ENCODE data around the gene RHBDL3. TPM values are rescaled to one million over a fixed set of nuclear protein-coding genes. Genes with fewer than 3 reads are reported as not detected.
A peak's percentile ranks its signal among the peaks of the same experiment; 100 is the strongest.

The RHBDL3 gene
- total and polyA plus RNA-seq, 2 donors (not counting 3 experiments of a cell fraction or from before 2014, with no cell fraction given), result 0.11 to 0.20 TPM

- ChIA-PET POLR2A (interaction anchor here (0.5 kb wide), 1 partner anchor 68 kb away, joined by 6 read pairs; no protein-coding TSS in a partner anchor), CTCF (interaction anchor here (0.6 to 6.2 kb wide), 30 partner anchors 8 to 1498 kb away, joined by 3 to 94 read pairs (median 5); partner anchors contain the start of genes C17orf75 and PSMD11)
- intact Hi-C loops (cut with micrococcal nuclease), result loop anchor here (1.0 kb wide), 1 partner anchor 66 kb away; no protein-coding TSS in a partner anchor
- H3K36me3 ChIP-seq (ENCODE audit: control insufficient read depth in 2 of 2, extremely low read depth in 1 of 2, insufficient read depth in 2 of 2, low read length in 2 of 2), result no peaks in the 10 kb centered on the region
- DNase-seq (ENCODE audit: low read depth, low spot score) (peak; percentile 77), FAIRE-seq (peak; percentile 87)
- H3K9me1 ChIP-seq (replicated peaks; ENCODE audit: control insufficient read depth, extremely low read depth, insufficient read depth, low read length), result no peaks in the 10 kb centered on the region
- H3K4me2 ChIP-seq (ENCODE audit: insufficient read depth, low read length), result no peak overlapping the region
- no peak overlapping the region for H3K27ac ChIP-seq (ENCODE audit: insufficient read depth, low read depth, low read length)
- H2AFZ ChIP-seq (ENCODE audit: low read depth, low read length), result no peak overlapping the region
- dilution Hi-C loops (cut with MboI; ENCODE audit: extremely low pct_ligation_motif_present, low sequenced_read_pairs), result no loop called here
- no peaks in the 10 kb centered on the region for H4K20me1 ChIP-seq (replicated peaks; ENCODE audit: control insufficient read depth, extremely low read depth, insufficient read depth, low read length)
- no peak overlapping the region for H3K9ac ChIP-seq (replicated peaks; ENCODE audit: extremely low read depth, insufficient read depth, low read length)
- no peak overlapping the region for H3K4me3 ChIP-seq (replicated peaks in 1 of 3; ENCODE audit: insufficient read depth in 1 of 3, low read depth in 1 of 3, low read length in 3 of 3)
- BruUV-seq (replicated peaks), result no TSS peak
- TF ChIP-seq CTCF (IDR thresholded peaks at IDR 0.05; ENCODE audit: extremely low read depth in 1 of 2, insufficient read depth in 1 of 2, low read depth in 1 of 2, low read length in 2 of 2) (peak; percentile 94 to 98), JUN (IDR thresholded peaks at IDR 0.05; ENCODE audit: borderline replicate concordance, insufficient read depth, insufficient read length, low read depth) (no peak)
- H3K79me2 ChIP-seq (ENCODE audit: control insufficient read depth, insufficient read depth, low read length), result no peaks in the 10 kb centered on the region
- H3K9me3 ChIP-seq (replicated peaks; ENCODE audit: control insufficient read depth, insufficient read depth, low read length), result no peaks in the 10 kb centered on the region
- H3K4me1 ChIP-seq (ENCODE audit: control insufficient read depth, extremely low read depth, insufficient read depth, low read length), result no peaks in the 10 kb centered on the region
- H3K27me3 ChIP-seq (ENCODE audit: control insufficient read depth in 2 of 2, insufficient read depth in 2 of 2, low read length in 2 of 2), result peaks cover 0 to 10% of the 10 kb centered on the region in 2 experiments
Measured at GRCh38 chr17:32253117-32253611, 12.5 kb upstream of the RHBDL3 start.

GRCh38 chr17:32256012-32256700, 9.5 kb upstream of the RHBDL3 start:
- no peak overlapping the region for H3K27ac ChIP-seq (ENCODE audit: insufficient read depth, low read depth, low read length)
- H3K4me1 ChIP-seq (ENCODE audit: control insufficient read depth, extremely low read depth, insufficient read depth, low read length), result no peaks in the 10 kb centered on the region
- intact Hi-C loops (cut with micrococcal nuclease) (no loop called here), dilution Hi-C loops (cut with MboI; ENCODE audit: extremely low pct_ligation_motif_present, low sequenced_read_pairs) (no loop called here)
- H3K9ac ChIP-seq (replicated peaks; ENCODE audit: extremely low read depth, insufficient read depth, low read length), result no peak overlapping the region
- no peaks in the 10 kb centered on the region for H3K36me3 ChIP-seq (ENCODE audit: control insufficient read depth in 2 of 2, extremely low read depth in 1 of 2, insufficient read depth in 2 of 2, low read length in 2 of 2)
- no peak overlapping the region for H3K4me3 ChIP-seq (replicated peaks in 1 of 3; ENCODE audit: insufficient read depth in 1 of 3, low read depth in 1 of 3, low read length in 3 of 3)
- CTCF ChIA-PET, result interaction anchor here (1.0 to 6.2 kb wide), 3 partner anchors 55 to 65 kb away, joined by 3 to 94 read pairs (median 4); no protein-coding TSS in a partner anchor
- no peak for TF ChIP-seq JUN (IDR thresholded peaks at IDR 0.05; ENCODE audit: borderline replicate concordance, insufficient read depth, insufficient read length, low read depth)
- no peak for TF ChIP-seq MYC (IDR thresholded peaks at IDR 0.05; ENCODE audit: low read depth, low read length)
- TF ChIP-seq CTCF (IDR thresholded peaks at IDR 0.05; ENCODE audit: extremely low read depth in 1 of 2, insufficient read depth in 1 of 2, low read depth in 1 of 2, low read length in 2 of 2), result no peak
- no peak for TF ChIP-seq FOS (IDR thresholded peaks at IDR 0.05; ENCODE audit: borderline replicate concordance, insufficient read depth, low read length)
- TF ChIP-seq, protein P1, sequence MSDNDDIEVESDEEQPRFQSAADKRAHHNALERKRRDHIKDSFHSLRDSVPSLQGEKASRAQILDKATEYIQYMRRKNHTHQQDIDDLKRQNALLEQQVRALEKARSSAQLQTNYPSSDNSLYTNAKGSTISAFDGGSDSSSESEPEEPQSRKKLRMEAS (IDR thresholded peaks at IDR 0.05; ENCODE audit: insufficient read depth, insufficient read length), result no peak
- no peak for TF ChIP-seq POLR2A (IDR thresholded peaks at IDR 0.05; ENCODE audit: low read depth, low read length)
- TF ChIP-seq GATA2 (IDR thresholded peaks at IDR 0.05; ENCODE audit: insufficient read depth, insufficient read length, low read depth, low read length), result no peak
- no peak for TF ChIP-seq POLR2AphosphoS5 (IDR thresholded peaks at IDR 0.05; ENCODE audit: insufficient read depth, low read depth, low read length)
- no peak for TF ChIP-seq EZH2 (IDR thresholded peaks at IDR 0.05; ENCODE audit: borderline replicate concordance, low read depth, low read length, severe bottlenecking)
- no peaks in the 10 kb centered on the region for H3K9me1 ChIP-seq (replicated peaks; ENCODE audit: control insufficient read depth, extremely low read depth, insufficient read depth, low read length)
- POLR2A ChIA-PET, result no interaction called here
- H2AFZ ChIP-seq (ENCODE audit: low read depth, low read length), result no peak overlapping the region
- peaks cover 0 to 18% of the 10 kb centered on the region in 2 experiments for H3K27me3 ChIP-seq (ENCODE audit: control insufficient read depth in 2 of 2, insufficient read depth in 2 of 2, low read length in 2 of 2)
- FAIRE-seq, result no peak
- no peak overlapping the region for H3K4me2 ChIP-seq (ENCODE audit: insufficient read depth, low read length)
- no peak for DNase-seq (ENCODE audit: low read depth, low spot score)
- H3K79me2 ChIP-seq (ENCODE audit: control insufficient read depth, insufficient read depth, low read length), result no peaks in the 10 kb centered on the region
- no peaks in the 10 kb centered on the region for H4K20me1 ChIP-seq (replicated peaks; ENCODE audit: control insufficient read depth, extremely low read depth, insufficient read depth, low read length)
- BruUV-seq (replicated peaks), result no TSS peak
- no peaks in the 10 kb centered on the region for H3K9me3 ChIP-seq (replicated peaks; ENCODE audit: control insufficient read depth, insufficient read depth, low read length)

All from endothelial cell of umbilical vein (primary cell).